Subcutaneous abdominal adipose tissue (tissue), 5 donors: Measurements from ENCODE around the gene MYRIP.
"Not testable (repeated sequence)": the region's sequence is repeated elsewhere in the genome, so short reads cannot be mapped to it uniquely, and the experiment has no call there.

ENCODE experiments used
- H3K27ac ChIP-seq: one replicate; pipeline ENCODE4 v1.7.0; 2013; ENCODE audit warnings: low read depth, mild to moderate bottlenecking, inconsistent platforms, low read length, moderate library complexity
- H3K27me3 ChIP-seq, 5 donors: one replicate each; pipeline ENCODE4 v1.7.0; 2013; ENCODE audit warnings: low read length in 5 of 5, inconsistent platforms in 1 of 5; ENCODE audit not compliant: control insufficient read depth in 5 of 5, insufficient read depth in 4 of 5
- H3K36me3 ChIP-seq, 5 donors: one replicate each; pipeline ENCODE4 v1.7.0; 2013; ENCODE audit warnings: low read length in 5 of 5; ENCODE audit not compliant: control insufficient read depth in 5 of 5, insufficient read depth in 5 of 5
- H3K4me1 ChIP-seq, 5 donors: one replicate each; pipeline ENCODE4 v1.7.0; 2013; ENCODE audit warnings: low read length in 5 of 5, mild to moderate bottlenecking in 3 of 5, moderate library complexity in 1 of 5; ENCODE audit not compliant: control insufficient read depth in 5 of 5, insufficient read depth in 5 of 5
- H3K4me3 ChIP-seq, 5 donors: one replicate each; pipeline ENCODE4 v1.7.0; 2013; ENCODE audit warnings: low read length in 5 of 5, low read depth in 1 of 5
- H3K9ac ChIP-seq, 5 donors: one replicate each; pipeline ENCODE4 v1.7.0; 2013; ENCODE audit warnings: low read length in 5 of 5, mild to moderate bottlenecking in 4 of 5, moderate library complexity in 3 of 5
- H3K9me3 ChIP-seq, 5 donors: one replicate each; pipeline ENCODE4 v1.7.0; 2013; ENCODE audit warnings: low read length in 5 of 5; ENCODE audit not compliant: control insufficient read depth in 5 of 5
- donor health status: healthy.
- donor health status: healthy.
- donor health status: healthy.
- donor health status: healthy.
- donor health status: healthy.

The MYRIP gene

DNA sequence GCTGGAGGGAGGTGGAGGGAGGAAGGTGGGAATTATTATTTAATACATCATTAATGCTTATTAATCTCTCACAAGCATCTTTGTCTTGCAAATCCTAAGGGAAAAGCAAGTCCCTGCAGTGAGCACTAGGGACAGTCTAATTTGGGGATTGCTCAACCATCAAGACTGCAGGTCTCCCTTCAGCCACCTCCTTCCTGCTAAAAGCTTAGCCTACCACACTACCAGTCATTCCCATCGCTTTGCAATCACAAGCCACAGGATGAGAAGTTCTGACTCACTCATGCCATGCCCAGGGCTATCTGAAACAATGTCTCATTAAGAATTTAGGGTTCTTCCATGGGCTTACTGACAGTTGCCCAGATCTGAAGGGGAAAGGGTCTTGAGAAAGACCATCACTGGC is 449.1 kb downstream of the MYRIP start:
- Histone ChIP-seq H3K4me3 (no peak overlapping the region), H3K36me3 (peaks cover 0 to 3% (median 0%) of the 10 kb centered on the region in 5 donors), H3K9ac (no peak overlapping the region), H3K27me3 (no peaks in the 10 kb centered on the region), H3K4me1 (no peaks in the 10 kb centered on the region), H3K27ac (no peak overlapping the region), H3K9me3 (no peaks in the 10 kb centered on the region)

DNA sequence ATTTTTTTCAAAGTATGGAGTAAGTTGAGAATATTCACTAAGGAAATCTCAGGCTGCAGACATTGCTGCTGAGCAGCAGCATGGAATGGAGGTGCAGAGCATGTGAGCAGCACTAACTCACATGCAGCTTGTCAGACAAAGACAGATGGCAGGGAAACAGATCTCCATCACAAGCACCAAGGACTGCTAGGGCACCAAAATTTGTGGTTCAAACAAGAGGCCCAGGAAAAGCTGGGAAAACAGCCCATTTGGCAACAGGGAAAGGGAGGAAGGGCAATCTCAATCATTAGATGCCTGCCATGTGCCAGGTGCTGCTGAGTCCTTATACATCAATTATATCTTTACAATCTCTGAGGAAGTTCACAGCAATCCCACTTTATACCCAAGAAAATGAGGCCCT is 452.9 kb downstream of the MYRIP start:
- Histone ChIP-seq H3K4me3 (no peak overlapping the region), H3K4me1 (no peaks in the 10 kb centered on the region), H3K9ac (no peak overlapping the region), H3K36me3 (peaks cover 0 to 3% (median 0%) of the 10 kb centered on the region in 5 donors), H3K27me3 (no peaks in the 10 kb centered on the region), H3K9me3 (no peaks in the 10 kb centered on the region), H3K27ac (no peak overlapping the region)

DNA sequence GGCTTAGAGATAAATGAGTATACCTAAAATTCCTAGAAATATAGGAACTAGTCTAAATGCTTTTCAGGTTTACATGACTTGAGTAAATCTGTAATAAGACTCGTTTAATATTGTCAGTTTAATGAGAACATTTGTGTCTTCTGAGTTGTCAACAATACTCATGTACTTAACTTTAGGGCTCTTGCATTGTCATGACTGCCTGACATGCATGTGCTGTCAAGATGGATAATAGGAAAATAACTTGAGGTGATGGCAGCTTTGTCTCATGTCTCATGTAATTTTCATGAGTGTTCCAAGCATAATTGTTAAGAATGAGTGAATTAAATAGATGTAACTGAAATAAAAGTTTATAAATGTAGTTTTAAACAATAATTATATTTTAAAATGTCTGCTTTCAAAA is 455.0 kb downstream of the MYRIP start:
- no peaks in the 10 kb centered on the region for H3K4me1 ChIP-seq

DNA sequence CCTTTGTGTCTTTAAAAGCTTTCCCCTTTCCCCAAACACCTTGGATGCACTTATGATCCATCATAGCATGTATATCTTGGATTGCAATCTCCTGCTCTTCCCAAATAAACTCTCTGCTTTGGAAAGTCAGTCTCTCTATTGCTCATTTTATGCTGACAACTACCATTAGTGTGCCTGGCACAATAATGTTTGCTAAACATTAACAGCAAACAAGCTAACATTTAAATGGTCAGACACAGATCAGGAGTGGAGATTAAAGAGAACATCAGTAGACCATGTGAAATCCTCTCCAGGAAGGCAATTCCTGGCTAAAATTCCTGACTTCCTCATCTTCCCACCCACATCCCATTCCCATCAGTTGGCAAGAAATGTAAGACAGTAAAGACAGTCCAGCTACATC is 455.8 kb downstream of the MYRIP start:
- Histone ChIP-seq H3K9ac (no peak overlapping the region), H3K27ac (no peak overlapping the region), H3K9me3 (no peaks in the 10 kb centered on the region), H3K4me1 (no peaks in the 10 kb centered on the region), H3K4me3 (no peak overlapping the region), H3K36me3 (no peaks in the 10 kb centered on the region), H3K27me3 (no peaks in the 10 kb centered on the region)

More for the DNA sequence above, 455.0 kb downstream of the MYRIP start:
- Histone ChIP-seq H3K9me3 (no peaks in the 10 kb centered on the region), H3K27me3 (no peaks in the 10 kb centered on the region), H3K4me3 (no peak overlapping the region), H3K9ac (no peak overlapping the region), H3K36me3 (no peaks in the 10 kb centered on the region), H3K27ac (no peak overlapping the region)

DNA sequence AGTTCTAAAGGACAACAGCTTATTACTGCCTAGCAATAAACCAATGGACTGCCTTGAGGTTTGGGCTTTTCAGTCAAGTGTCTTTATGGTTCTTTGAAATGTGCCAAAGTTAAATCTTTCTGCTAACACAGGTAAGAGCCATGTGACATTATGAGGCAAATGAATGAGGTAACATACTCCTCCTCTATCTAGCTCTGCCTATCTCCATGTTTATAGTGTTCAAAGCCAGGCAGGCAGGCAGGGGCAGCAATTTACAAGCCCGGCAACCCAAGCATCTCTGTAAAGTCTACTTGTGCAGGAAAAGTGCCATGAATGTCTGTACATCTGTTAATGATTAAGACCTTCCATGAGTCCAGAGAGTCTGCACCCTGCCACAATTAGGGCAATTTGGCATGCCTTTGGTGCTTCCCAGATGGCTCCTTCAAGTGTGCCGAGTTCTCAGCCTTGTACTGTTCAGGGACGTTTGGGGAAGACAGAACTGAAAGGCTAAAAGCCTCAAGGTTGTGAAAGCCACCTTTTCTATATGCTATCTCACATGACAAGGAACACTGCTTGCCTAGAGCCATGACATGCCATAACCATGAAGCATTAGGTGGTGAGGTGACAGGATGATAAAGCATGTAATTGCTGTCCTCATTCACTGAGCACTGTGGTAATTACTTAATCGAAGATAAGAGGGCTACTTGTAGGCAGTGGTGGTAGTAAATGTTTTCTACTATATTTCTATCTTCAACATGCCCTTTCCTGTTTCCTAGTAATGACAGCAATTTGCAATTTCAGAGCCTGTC is 458.7 kb downstream of the MYRIP start:
- no peaks in the 10 kb centered on the region for H3K27me3 ChIP-seq
- no peaks in the 10 kb centered on the region for H3K4me1 ChIP-seq
- no peak overlapping the region for H3K4me3 ChIP-seq
- H3K36me3 ChIP-seq, result no peaks in the 10 kb centered on the region
- no peaks in the 10 kb centered on the region for H3K9me3 ChIP-seq
- H3K27ac ChIP-seq, result no peak overlapping the region
- no peak overlapping the region for H3K9ac ChIP-seq

DNA sequence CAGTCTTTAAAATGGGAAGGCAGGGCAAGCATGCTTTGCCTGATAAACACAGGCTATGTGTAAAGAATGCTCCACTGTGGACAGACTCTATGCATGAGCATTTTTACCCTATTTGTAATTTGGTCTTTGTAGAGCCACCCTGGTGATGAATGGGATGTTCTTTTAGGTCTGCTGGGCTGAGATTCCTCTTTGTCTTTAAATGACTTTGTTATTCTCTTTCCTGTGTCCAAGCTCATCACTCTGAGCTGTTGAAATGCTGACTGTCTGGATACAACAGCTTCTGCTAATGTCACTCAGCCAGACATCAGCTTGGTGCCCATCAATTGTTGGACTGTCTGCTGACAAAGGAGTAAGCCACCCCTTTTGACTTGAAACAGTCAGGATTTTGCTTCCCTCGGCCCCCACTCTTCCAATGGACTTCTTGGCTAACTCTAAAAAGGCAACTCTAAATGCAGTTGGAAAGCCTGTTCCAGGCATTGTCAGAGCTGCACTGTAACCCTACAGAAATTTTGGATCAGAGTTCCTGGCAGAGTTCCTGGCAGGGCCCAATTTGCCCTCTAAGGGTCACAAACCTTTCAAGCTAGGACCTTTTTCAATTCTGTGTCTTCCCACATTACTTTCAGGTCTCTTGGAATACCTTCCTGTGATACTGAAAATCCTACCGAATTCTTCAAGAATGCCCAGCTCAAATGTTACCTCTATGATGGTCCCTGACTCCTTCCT is 459.6 kb downstream of the MYRIP start:
- Histone ChIP-seq H3K27ac (no peak overlapping the region), H3K9me3 (no peaks in the 10 kb centered on the region), H3K36me3 (no peaks in the 10 kb centered on the region), H3K4me1 (no peaks in the 10 kb centered on the region), H3K9ac (no peak overlapping the region), H3K4me3 (no peak overlapping the region), H3K27me3 (no peaks in the 10 kb centered on the region)

DNA sequence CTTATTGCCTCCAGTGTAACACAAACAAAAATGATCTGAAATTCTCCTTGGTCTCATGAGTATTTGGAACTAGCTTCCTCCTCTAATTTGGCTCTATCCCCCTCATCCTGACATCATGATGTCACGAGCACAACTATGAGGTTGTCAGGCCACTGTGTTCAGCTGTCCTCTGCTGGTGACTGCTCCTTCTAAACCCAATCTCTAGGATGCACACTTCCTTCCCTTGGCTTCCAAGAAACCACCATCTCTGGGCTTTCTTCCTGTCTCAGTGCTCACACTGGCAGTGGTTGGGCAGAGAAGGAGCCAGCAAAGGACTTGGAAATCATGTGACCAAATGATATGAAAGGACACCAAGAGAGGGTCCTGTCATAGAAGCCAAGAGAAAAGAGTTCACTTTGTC is 469.4 kb downstream of the MYRIP start:
- Histone ChIP-seq H3K27me3 (no peaks in the 10 kb centered on the region), H3K36me3 (no peaks in the 10 kb centered on the region), H3K27ac (no peak overlapping the region), H3K9me3 (no peaks in the 10 kb centered on the region), H3K9ac (no peak overlapping the region), H3K4me3 (no peak overlapping the region), H3K4me1 (no peaks in the 10 kb centered on the region)

DNA sequence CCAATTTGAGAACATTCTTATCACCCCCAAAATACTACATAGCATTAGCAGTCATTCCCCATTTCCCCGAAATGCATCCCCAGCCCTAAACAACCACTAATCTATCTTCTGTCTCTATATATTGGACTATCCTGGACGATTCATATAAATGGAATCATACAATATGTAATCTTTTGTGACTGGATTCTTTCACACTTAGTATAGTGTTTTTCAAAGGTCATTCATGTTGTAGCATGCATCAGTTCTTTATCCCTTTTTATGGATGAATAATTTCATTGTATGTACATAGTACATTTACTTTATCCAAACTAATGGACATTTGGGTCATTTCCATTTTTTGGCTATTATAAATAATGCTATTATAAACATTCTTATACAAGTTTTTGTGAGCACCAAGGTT is 472.6 kb downstream of the MYRIP start:
- Histone ChIP-seq H3K9ac (no peak overlapping the region), H3K4me1 (no peaks in the 10 kb centered on the region), H3K36me3 (no peaks in the 10 kb centered on the region), H3K4me3 (no peak overlapping the region), H3K27me3 (no peaks in the 10 kb centered on the region), H3K9me3 (no peaks in the 10 kb centered on the region), H3K27ac (no peak overlapping the region)

DNA sequence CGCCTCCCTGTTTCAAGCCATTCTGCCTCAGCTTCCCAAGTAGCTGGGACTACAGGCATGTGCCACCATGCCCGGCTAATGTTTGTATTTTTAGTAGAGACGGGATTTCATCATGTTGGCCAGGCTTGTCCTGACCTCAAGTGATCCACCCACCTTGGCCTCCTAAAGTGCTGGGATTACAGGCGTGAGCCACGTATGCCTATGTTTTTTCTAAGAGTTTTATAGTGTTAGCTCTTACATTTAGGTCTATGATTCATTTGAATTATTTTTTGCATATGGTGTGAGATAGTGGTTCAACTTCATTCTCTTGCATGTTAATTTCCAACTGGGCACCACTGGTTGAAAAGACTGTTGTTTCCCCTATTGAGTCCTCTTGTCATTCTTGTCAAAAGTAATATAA is 473.6 kb downstream of the MYRIP start:
- H3K9ac ChIP-seq, H3K27ac ChIP-seq, H3K4me3 ChIP-seq, H3K4me1 ChIP-seq, H3K9me3 ChIP-seq, H3K27me3 ChIP-seq, H3K36me3 ChIP-seq: not testable (repeated sequence)

DNA sequence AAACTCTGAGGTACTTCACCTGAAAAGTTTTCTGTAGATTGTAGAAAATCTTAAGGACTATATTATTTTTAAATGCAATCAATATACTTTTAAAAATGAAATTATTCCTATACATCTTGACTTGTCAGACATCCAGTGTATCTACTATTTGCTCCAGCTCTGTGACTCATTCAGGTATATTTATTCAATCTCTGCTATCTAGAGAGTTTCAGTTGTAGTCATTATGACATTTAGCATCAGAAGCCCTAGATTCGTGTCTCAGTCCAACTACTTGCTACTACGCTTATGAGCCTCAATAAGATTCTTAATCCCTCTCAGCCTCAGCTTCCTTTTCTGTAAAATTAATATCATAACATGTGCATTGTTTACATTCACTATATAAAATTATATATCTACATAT is 477.8 kb downstream of the MYRIP start:
- Histone ChIP-seq H3K27ac (no peak overlapping the region), H3K9ac (no peak overlapping the region), H3K36me3 (peaks cover 0 to 11% (median 5%) of the 10 kb centered on the region in 5 donors), H3K27me3 (no peaks in the 10 kb centered on the region), H3K4me3 (no peak overlapping the region), H3K9me3 (no peaks in the 10 kb centered on the region), H3K4me1 (no peaks in the 10 kb centered on the region)
